Pancreas (tissue), 10 donors: ENCODE measurements around the gene TAMALIN. TPM values are rescaled to one million over a fixed set of nuclear protein-coding genes. Genes with fewer than 3 reads are reported as not detected.

ENCODE experiments used
- ATAC-seq, 4 donors: fragments of 200-7000 bp; cut with Tn5 transposase; one replicate each; pipeline versions ENCODE4 v1.8.0 to v1.9.1; 2020; ENCODE audit warnings: mild to moderate bottlenecking in 4 of 4, moderate library complexity in 4 of 4
- DNase-seq, 6 donors: peaks; one replicate each; pipeline ENCODE4 v3.0.0-alpha.2; 2020
- FAIRE-seq: peaks from 2 replicates; lab custom pipeline; 2012; peaks lifted over from hg19 to GRCh38; lab: Jason Lieb, UNC
- H3K27ac ChIP-seq, 4 donors: fragments of 200-600 bp; sonication (generic); 1 replicate in 3 of 4; 2 replicates in 1 of 4; pipeline versions ENCODE4 v1.5.0 to v1.8.0; 2020
- H3K27me3 ChIP-seq, 4 donors: fragments of 200-600 bp; one replicate each; pipeline ENCODE4 v1.8.0; 2021
- H3K36me3 ChIP-seq, 3 donors: fragments of 200-600 bp; sonication (generic) in 1 of 3; one replicate each; pipeline versions ENCODE4 v1.5.0 to v1.8.0; 2020 to 2021
- H3K4me1 ChIP-seq, 3 donors: fragments of 200-600 bp; one replicate each; pipeline ENCODE4 v1.8.0; 2021
- H3K4me3 ChIP-seq, 4 donors: fragments of 200-600 bp; sonication (generic) in 2 of 4; one replicate each; pipeline versions ENCODE4 v1.5.0 to v1.8.0; 2020 to 2021
- H3K9me3 ChIP-seq, 4 donors: fragments of 200-600 bp; one replicate each; pipeline ENCODE4 v1.8.0; 2021
- WGBS, 2 donors: extraction: QIAGEN DNeasy Blood & Tissue Kit; methylation state at CpG; one replicate each; pipeline ENCODE4 v1.1.7; 2013; 5-methylcytosine and 5-hydroxymethylcytosine counted together
- intact Hi-C, 3 donors: fragments of 100-400 bp; cut with DNase I; formaldehyde crosslinking; loops; one replicate each; pipeline versions ENCODE4 v1.11.1 to v1.14.2; 2022
- polyA plus RNA-seq, 2 donors: library from polyadenylated mRNA; stranded (reverse); fragments of 200-250 nt; gene quantifications; one replicate each; pipeline ENCODE4 v1.2.3, GENCODE V29; 2013
- total RNA-seq, 6 donors: library from RNA; stranded (reverse); fragmentation: NEBNext Ultra II Directional in 4 of 6; extraction: Animal tissue kit (Norgen Biotek cat#: 25700) in 4 of 6; gene quantifications; one replicate each; pipeline versions ENCODE4 v1.2.1 to v1.2.4, GENCODE V29; 2021 to 2023
- TF ChIP-seq, protein P1 (sequence below), 4 donors: fragments of 200-600 bp; sonication (generic) in 3 of 4; IDR thresholded peaks; one replicate each; pipeline versions ENCODE4 v1.5.0 to v1.8.0; 2021; ENCODE audit warnings: antibody characterized with exemption in 4 of 4
- donor health status: healthy with polysubstance abuse.
- donor health status: DM: no; HTN: no; CAD: no; lungs with moderate emphysema.
- donor health status: DM: no; HTN: no; CAD: no.
- donor health status: control.
- donor health status: control.
- donor health status: Bipolar disorder and iron deficiency.
- donor health status: DM: yes; HTN: yes; CAD: no.
- donor health status: DM: no; HTN: no; CAD: no.
- donor health status: DM: no; HTN: no; CAD: no.
- donor health status: DM: yes; HTN: yes; CAD: no.

Gene TAMALIN
- total and polyA plus RNA-seq, 8 donors, result 7.1 to 51.6 (median 13.6) TPM

DNA sequence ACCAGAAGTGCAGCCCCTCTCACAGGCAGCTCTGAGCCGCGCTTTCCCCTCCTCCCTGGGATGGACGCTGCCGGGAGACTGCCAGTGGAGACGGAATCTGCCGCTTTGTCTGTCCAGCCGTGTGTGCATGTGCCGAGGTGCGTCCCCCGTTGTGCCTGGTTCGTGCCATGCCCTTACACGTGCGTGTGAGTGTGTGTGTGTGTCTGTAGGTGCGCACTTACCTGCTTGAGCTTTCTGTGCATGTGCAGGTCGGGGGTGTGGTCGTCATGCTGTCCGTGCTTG lies 12.3 kb upstream of the TAMALIN start:
- intact Hi-C loops, result loop anchor here in 1 of 3 donors (5.0 kb wide), 1 partner anchor 67 kb away; no protein-coding TSS in a partner anchor
- ATAC-seq, result no peak
- peak in 1 of 6 donors; percentile 77 for DNase-seq
- H3K36me3 ChIP-seq, result peaks cover 0 to 58% (median 0%) of the 10 kb centered on the region in 3 donors
- no peak overlapping the region for H3K27ac ChIP-seq
- H3K27me3 ChIP-seq, result no peaks in the 10 kb centered on the region
- no peaks in the 10 kb centered on the region for H3K4me1 ChIP-seq
- no peak overlapping the region for H3K4me3 ChIP-seq
- 92 to 97% methylated on average over 16 to 17 of the region's 17 CpGs for WGBS, 2 donors
- FAIRE-seq, result no peak
- no peaks in the 10 kb centered on the region for H3K9me3 ChIP-seq
- TF ChIP-seq, protein P1, sequence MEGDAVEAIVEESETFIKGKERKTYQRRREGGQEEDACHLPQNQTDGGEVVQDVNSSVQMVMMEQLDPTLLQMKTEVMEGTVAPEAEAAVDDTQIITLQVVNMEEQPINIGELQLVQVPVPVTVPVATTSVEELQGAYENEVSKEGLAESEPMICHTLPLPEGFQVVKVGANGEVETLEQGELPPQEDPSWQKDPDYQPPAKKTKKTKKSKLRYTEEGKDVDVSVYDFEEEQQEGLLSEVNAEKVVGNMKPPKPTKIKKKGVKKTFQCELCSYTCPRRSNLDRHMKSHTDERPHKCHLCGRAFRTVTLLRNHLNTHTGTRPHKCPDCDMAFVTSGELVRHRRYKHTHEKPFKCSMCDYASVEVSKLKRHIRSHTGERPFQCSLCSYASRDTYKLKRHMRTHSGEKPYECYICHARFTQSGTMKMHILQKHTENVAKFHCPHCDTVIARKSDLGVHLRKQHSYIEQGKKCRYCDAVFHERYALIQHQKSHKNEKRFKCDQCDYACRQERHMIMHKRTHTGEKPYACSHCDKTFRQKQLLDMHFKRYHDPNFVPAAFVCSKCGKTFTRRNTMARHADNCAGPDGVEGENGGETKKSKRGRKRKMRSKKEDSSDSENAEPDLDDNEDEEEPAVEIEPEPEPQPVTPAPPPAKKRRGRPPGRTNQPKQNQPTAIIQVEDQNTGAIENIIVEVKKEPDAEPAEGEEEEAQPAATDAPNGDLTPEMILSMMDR (IDR thresholded peaks at IDR 0.05), result no peak

DNA sequence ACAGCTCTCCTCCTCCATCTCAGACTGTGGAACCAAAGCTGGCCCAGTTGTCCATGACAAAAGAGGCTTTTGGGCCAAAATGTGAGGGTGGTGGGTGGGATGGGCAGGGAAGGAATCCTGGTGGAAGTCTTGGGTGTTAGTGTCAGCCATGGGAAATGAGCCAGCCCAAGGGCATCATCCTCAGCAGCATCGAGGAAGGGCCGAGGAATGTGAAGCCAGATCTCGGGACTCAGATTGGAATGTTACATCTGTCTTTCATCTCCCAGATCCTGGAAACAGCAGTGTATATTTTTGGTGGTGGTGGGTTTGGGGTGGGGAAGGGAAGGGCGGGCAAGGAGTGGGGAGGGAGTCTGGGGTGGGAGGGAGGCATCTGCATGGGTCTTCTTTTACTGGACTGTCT lies 11.8 kb upstream of the TAMALIN start:
- WGBS, 2 donors, result 76 to 91% methylated on average over 4 of the region's 4 CpGs
- Histone ChIP-seq H3K36me3 (peaks cover 0 to 54% (median 0%) of the 10 kb centered on the region in 3 donors), H3K4me3 (no peak overlapping the region), H3K27ac (no peak overlapping the region), H3K9me3 (no peaks in the 10 kb centered on the region), H3K4me1 (no peaks in the 10 kb centered on the region), H3K27me3 (no peaks in the 10 kb centered on the region)
- intact Hi-C loops, result loop anchor here in 1 of 3 donors (5.0 kb wide), 1 partner anchor 68 kb away; no protein-coding TSS in a partner anchor
- TF ChIP-seq, protein P1 (IDR thresholded peaks at IDR 0.05), result no peak
- ATAC-seq (no peak), DNase-seq (no peak), FAIRE-seq (no peak)

DNA sequence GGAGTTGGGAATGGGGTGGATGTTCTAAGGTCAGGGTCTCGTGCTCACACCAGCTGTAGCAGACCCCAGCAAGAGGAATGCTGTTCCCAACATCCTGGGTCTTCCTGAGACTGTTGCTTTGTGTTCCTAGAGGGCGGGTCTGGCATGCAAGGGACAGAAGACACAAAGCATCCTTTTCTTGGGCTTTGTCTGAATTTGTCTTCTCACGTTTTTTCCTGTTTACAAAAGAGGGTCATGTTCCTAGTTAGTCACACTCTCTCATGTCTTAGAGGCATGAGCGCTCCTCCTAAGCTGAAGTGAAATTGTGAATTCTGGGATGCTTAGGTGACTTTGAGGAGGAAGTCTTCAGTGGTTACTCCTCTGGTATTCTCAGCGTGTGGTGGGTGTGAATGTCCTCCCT lies 9.6 kb upstream of the TAMALIN start:
- no peak overlapping the region for H3K4me3 ChIP-seq
- peak in 1 of 6 donors; percentile 8 for DNase-seq
- intact Hi-C loops, result no loop called here
- H3K9me3 ChIP-seq, result no peaks in the 10 kb centered on the region
- no peak for FAIRE-seq
- no peaks in the 10 kb centered on the region for H3K4me1 ChIP-seq
- H3K36me3 ChIP-seq, result peaks cover 0 to 40% (median 0%) of the 10 kb centered on the region in 3 donors
- H3K27me3 ChIP-seq, result no peaks in the 10 kb centered on the region
- TF ChIP-seq, protein P1 (IDR thresholded peaks at IDR 0.05), result no peak
- 85 to 89% methylated on average over 5 of the region's 5 CpGs for WGBS, 2 donors
- ATAC-seq, result no peak
- H3K27ac ChIP-seq, result no peak overlapping the region

DNA sequence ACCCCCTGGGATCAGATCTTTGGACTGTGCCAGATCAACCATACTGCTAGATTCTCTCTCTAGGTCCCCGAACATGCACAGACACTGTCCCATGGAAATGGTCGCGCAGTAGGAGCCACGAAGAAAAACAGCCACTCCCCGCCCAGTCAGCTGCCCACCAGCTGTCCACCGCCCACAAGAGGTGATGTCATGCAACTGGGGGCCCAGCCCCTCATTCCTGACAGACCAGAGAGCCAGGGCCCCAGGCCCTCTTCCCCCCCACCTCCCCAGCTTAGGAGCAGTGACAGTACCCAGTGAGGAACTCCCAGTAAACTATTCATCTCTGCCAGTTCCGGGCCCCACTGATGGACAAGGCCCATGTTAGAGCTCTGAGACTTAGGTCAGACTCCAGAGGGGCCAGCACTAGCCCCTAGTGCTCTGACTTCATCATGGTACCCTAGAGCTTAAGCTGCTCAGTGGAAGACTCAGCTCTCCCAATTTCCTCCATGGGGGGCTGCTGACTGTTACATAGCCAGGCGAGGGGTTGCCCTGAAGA lies 3.7 kb upstream of the TAMALIN start:
- WGBS, 2 donors, result 78 to 86% methylated on average over 8 of the region's 8 CpGs
- H3K36me3 ChIP-seq, result peaks cover 0 to 3% (median 0%) of the 10 kb centered on the region in 3 donors
- no peak overlapping the region for H3K4me3 ChIP-seq
- intact Hi-C loops, result no loop called here
- H3K9me3 ChIP-seq, result no peaks in the 10 kb centered on the region
- no peak for ATAC-seq
- no peak for FAIRE-seq
- H3K27me3 ChIP-seq, result no peaks in the 10 kb centered on the region
- H3K27ac ChIP-seq, result no peak overlapping the region
- TF ChIP-seq, protein P1 (IDR thresholded peaks at IDR 0.05), result no peak
- peaks cover 0 to 3% (median 0%) of the 10 kb centered on the region in 3 donors for H3K4me1 ChIP-seq
- peak in 1 of 6 donors; percentile 52 for DNase-seq

DNA sequence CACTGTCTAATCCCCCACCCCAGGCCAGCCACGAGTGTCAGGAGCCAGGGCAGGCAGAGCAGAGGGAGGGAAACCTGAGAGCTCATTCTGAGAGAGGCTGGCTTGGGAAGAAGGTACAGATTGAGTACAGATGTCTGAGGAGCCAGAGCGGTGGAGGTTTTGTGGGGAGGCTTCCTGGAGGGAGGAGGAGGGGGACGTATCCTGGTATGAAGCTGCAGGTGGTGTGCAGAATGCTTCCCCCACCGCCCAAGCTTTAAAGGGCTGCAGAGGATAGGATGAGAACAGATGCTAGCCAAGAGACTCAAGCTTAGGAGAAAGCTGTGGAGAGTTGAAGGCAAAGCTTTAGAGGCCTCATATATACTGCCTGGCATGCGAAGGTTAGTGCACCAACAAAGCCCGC lies 3.2 kb upstream of the TAMALIN start:
- Histone ChIP-seq H3K27ac (no peak overlapping the region), H3K4me3 (no peak overlapping the region), H3K27me3 (no peaks in the 10 kb centered on the region), H3K36me3 (no peaks in the 10 kb centered on the region), H3K4me1 (peaks cover 0 to 3% (median 0%) of the 10 kb centered on the region in 3 donors), H3K9me3 (no peaks in the 10 kb centered on the region)
- intact Hi-C loops, result no loop called here
- DNase-seq (peak in 1 of 6 donors; percentile 31), ATAC-seq (no peak), FAIRE-seq (no peak)
- WGBS, 2 donors, result 63 to 70% methylated on average over 6 of the region's 6 CpGs
- TF ChIP-seq, protein P1 (IDR thresholded peaks at IDR 0.05), result no peak
